GM12878 (cell line): ENCODE results near the gene CLEC16A. TPM values are rescaled to one million over a fixed set of nuclear protein-coding genes. Genes with fewer than 3 reads are reported as not detected.

ENCODE experiments used
- ATAC-seq: fragments of 200-7000 bp; cut with Tn5 transposase; 3 replicates; pipeline ENCODE4 v1.9.1; 2020; ENCODE audit warnings: mild to moderate bottlenecking, moderate library complexity
- BruUV-seq: library from RNA; stranded (reverse); fragments of 400-500 nt; replicated peaks from 2 replicates; lab custom pipeline; 2021; lab: Mats Ljungman, UMichigan
- CTCF ChIA-PET: fragments of 300-600 bp; sonication (Branson Sonifier 250); formaldehyde crosslinking; extraction: SDS; loops from one replicate; lab custom pipeline; 2021; ENCODE audit warnings: inconsistent platforms; lab: Yijun Ruan, JAX
- POLR2A ChIA-PET: fragments of 350-600 bp; formaldehyde crosslinking; extraction: SDS; loops from one replicate; lab custom pipeline; 2021; ENCODE audit warnings: inconsistent platforms; lab: Charles Lee
- RAD21 ChIA-PET: fragments of 300-600 bp; sonication (Branson Sonifier 250); formaldehyde crosslinking; loops from one replicate; lab custom pipeline; 2023; ENCODE audit warnings: antibody characterized with exemption; ENCODE audit not compliant: unreplicated experiment; lab: Charles Lee
- SMC1A ChIA-PET: fragments of 300-600 bp; sonication (Branson Sonifier 250); formaldehyde crosslinking; loops from one replicate; lab custom pipeline; 2023; ENCODE audit not compliant: unreplicated experiment, uncharacterized antibody; lab: Charles Lee
- DNase-seq: peaks from one replicate; pipeline ENCODE4 v3.0.0-alpha.2; 2011; ENCODE audit warnings: low read depth, low spot score
- FAIRE-seq: peaks from 3 replicates; lab custom pipeline; 2011; peaks lifted over from hg19 to GRCh38; lab: Jason Lieb, UNC
- H2AFZ ChIP-seq: 2 replicates; pipeline ENCODE4 v1.6.0; 2011; ENCODE audit warnings: low read depth, low read length, control low read depth; ENCODE audit not compliant: control insufficient read depth
- H3K27ac ChIP-seq: 2 replicates; pipeline ENCODE4 v1.5.1; 2011; ENCODE audit warnings: control low read depth; ENCODE audit not compliant: control insufficient read depth, insufficient read depth
- H3K27me3 ChIP-seq, 2 experiments: replicated peaks in 1 of 2; 2 replicates each; pipeline versions ENCODE4 v1.6.0 to v1.6.1; 2011; ENCODE audit warnings: low read length in 1 of 2; ENCODE audit not compliant: control insufficient read depth in 2 of 2, insufficient read depth in 2 of 2
- H3K36me3 ChIP-seq, 2 experiments: 2 replicates each; pipeline ENCODE4 v1.5.1; 2011; ENCODE audit warnings: low read length in 1 of 2; ENCODE audit not compliant: control insufficient read depth in 2 of 2, insufficient read depth in 2 of 2
- H3K4me1 ChIP-seq: 2 replicates; pipeline ENCODE4 v1.6.1; 2011; ENCODE audit warnings: mild to moderate bottlenecking, low read length, moderate library complexity, mixed read lengths; ENCODE audit not compliant: control insufficient read depth, insufficient read depth
- H3K4me2 ChIP-seq: 2 replicates; pipeline ENCODE4 v1.6.0; 2011; ENCODE audit warnings: control low read depth; ENCODE audit not compliant: control insufficient read depth, insufficient read depth
- H3K4me3 ChIP-seq: fragments of 200-600 bp; sonication (generic); 2 replicates; pipeline ENCODE4 v1.5.1; 2016
- H3K79me2 ChIP-seq: 2 replicates; pipeline ENCODE4 v1.6.0; 2011; ENCODE audit warnings: low read length; ENCODE audit not compliant: control insufficient read depth, insufficient read depth
- H3K9ac ChIP-seq: 2 replicates; pipeline ENCODE4 v1.8.0; 2011; ENCODE audit warnings: low read length, control low read depth, mixed read lengths; ENCODE audit not compliant: control insufficient read depth, insufficient read depth
- H3K9me3 ChIP-seq: replicated peaks from 3 replicates; pipeline ENCODE4 v1.5.1; 2011; ENCODE audit warnings: mild to moderate bottlenecking, low read length; ENCODE audit not compliant: control insufficient read depth, insufficient read depth
- H4K20me1 ChIP-seq: 2 replicates; pipeline ENCODE4 v1.6.0; 2011; ENCODE audit not compliant: control insufficient read depth, insufficient read depth
- CBX5 ChIP-seq: sonication (generic); IDR thresholded peaks from 2 replicates; pipeline ENCODE4 v1.6.1; 2016; ENCODE audit warnings: low read depth, moderate library complexity, mild to moderate bottlenecking, inconsistent platforms
- EP300 ChIP-seq, 2 experiments: fragments of 150-350 bp in 1 of 2; IDR thresholded peaks; 2 replicates each; pipeline ENCODE4 v1.6.1; 2011 to 2012; ENCODE audit warnings: low read depth in 2 of 2, low read length in 2 of 2, borderline replicate concordance in 1 of 2, improper control_type of control experiment in 1 of 2, inconsistent platforms in 1 of 2; ENCODE audit not compliant: control insufficient read depth in 1 of 2
- HDGF ChIP-seq: fragments of 450-650 bp; IDR thresholded peaks from 2 replicates; pipeline ENCODE4 v1.6.1; 2016; ENCODE audit warnings: antibody characterized with exemption
- RAD21 ChIP-seq: IDR thresholded peaks from 2 replicates; pipeline ENCODE4 v1.6.1; 2011; ENCODE audit warnings: mild to moderate bottlenecking, low read depth, low read length, moderate library complexity; ENCODE audit not compliant: insufficient read depth
- ZBED1 ChIP-seq: IDR thresholded peaks from 2 replicates; pipeline ENCODE4 v1.6.1; 2016; ENCODE audit warnings: borderline replicate concordance
- WGBS: methylation state at CpG from one replicate; pipeline ENCODE4 v1.1.6; 2016; ENCODE audit warnings: low lambda C conversion rate; ENCODE audit not compliant: insufficient replicate concordance, insufficient coverage; ENCODE audit errors: missing lambda C conversion rate; 5-methylcytosine and 5-hydroxymethylcytosine counted together
- in situ Hi-C: fragments of 300-500 bp; cut with MboI; formaldehyde crosslinking; loops from 9 replicates; pipeline ENCODE4 v1.14.3; 2018; ENCODE audit warnings: mixed read lengths
- intact Hi-C: fragments of 100-400 bp; cut with micrococcal nuclease; formaldehyde crosslinking; loops from one replicate; pipeline ENCODE4 v1.14.2; 2022; ENCODE audit not compliant: unreplicated experiment
- polyA plus RNA-seq, 11 experiments: library from polyadenylated mRNA; depleted of rRNA in 4 of 11; unstranded in 6 of 11; stranded (reverse) in 5 of 11; fragments of >200 nt; fragmentation: Nextera tagmentation in 4 of 11; fragmentation: Illumina TruSeq in 1 of 11; extraction: Ambion mirVana in 4 of 11; extraction: Trizol in 1 of 11; gene quantifications; 1 replicate in 1 of 11; 2 replicates in 10 of 11; pipeline versions ENCODE4 v1.2.1 to v1.2.3, GENCODE V29; 2011 to 2016; ENCODE audit warnings: inconsistent platforms in 2 of 11, missing spikeins in 2 of 11, low read depth in 1 of 11
- total RNA-seq, 4 experiments: library from RNA; depleted of rRNA in 3 of 4; stranded (reverse); fragments of >200 nt in 3 of 4; fragmentation: Illumina TruSeq in 1 of 4; extraction: Trizol in 1 of 4; gene quantifications; 2 replicates each; pipeline versions ENCODE4 v1.2.1 to v1.2.3, GENCODE V29; 2013 to 2021
- TF ChIP-seq, protein P1 (sequence below): fragments of 450-650 bp; IDR thresholded peaks from 2 replicates; pipeline ENCODE4 v1.6.1; 2016; ENCODE audit warnings: mild to moderate bottlenecking

The CLEC16A gene
- total and polyA plus RNA-seq, 10 of the 15 experiments (the other 5 are each of a cell fraction or from before 2014, with no cell fraction given): 1.5 to 28.8 (median 19.2) TPM

DNA sequence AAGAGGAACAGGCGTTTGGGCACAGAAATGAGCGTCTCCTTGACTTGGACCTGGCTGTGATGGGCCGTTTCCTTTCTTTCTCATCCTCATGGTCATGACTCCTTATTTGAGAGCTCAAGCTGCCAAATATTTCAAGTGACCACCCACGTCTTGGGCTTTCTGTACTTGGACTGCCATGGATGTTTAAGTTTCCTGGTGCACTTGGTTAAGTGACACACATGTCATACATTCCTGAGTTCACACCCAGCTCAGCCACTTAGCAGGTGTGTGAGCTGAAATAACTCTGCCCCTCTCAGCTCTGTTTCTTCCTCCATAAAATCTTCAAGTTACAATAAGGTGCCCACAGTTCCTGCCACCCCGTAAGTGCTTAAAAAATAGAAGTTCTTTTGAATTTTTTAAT, 114.5 kb downstream of the CLEC16A start:
- no peak for ATAC-seq
- Histone ChIP-seq H4K20me1 (no peaks in the 10 kb centered on the region), H3K9me3 (no peaks in the 10 kb centered on the region), H2AFZ (no peak overlapping the region)
- in situ Hi-C loops: no loop called here
- TF ChIP-seq RAD21 (no peak), EP300 (IDR thresholded peaks at IDR 0.05; ENCODE audit: borderline replicate concordance in 1 of 2, control insufficient read depth in 1 of 2, low read depth in 2 of 2, low read length in 2 of 2) (no peak), CBX5 (no peak), HDGF (no peak), ZBED1 (no peak)
- TF ChIP-seq, protein P1, sequence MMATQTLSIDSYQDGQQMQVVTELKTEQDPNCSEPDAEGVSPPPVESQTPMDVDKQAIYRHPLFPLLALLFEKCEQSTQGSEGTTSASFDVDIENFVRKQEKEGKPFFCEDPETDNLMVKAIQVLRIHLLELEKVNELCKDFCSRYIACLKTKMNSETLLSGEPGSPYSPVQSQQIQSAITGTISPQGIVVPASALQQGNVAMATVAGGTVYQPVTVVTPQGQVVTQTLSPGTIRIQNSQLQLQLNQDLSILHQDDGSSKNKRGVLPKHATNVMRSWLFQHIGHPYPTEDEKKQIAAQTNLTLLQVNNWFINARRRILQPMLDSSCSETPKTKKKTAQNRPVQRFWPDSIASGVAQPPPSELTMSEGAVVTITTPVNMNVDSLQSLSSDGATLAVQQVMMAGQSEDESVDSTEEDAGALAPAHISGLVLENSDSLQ: no peak
- TF ChIP-seq, all 136 proteins: peak for 0
- RAD21 ChIA-PET: interaction anchor here (0.8 to 1.2 kb wide), 2 partner anchors 36 to 298 kb away, joined by 3 read pairs; no protein-coding TSS in a partner anchor
- no TSS peak for BruUV-seq
- Histone ChIP-seq H3K79me2 (no peaks in the 10 kb centered on the region), H3K27me3 (no peaks in the 10 kb centered on the region), H3K9ac (no peak overlapping the region), H3K4me1 (peaks cover 5% of the 10 kb centered on the region; the same call in 1 of the 2 replicates), H3K4me3 (no peak overlapping the region), H3K27ac (no peak overlapping the region), H3K4me2 (no peak overlapping the region), H3K36me3 (peaks cover 4 to 6% of the 10 kb centered on the region in 2 experiments; a peak in 3 of 4 replicates)
- POLR2A ChIA-PET: interaction anchor here (2.5 kb wide), 1 partner anchor 10 kb away, joined by 8 read pairs; no protein-coding TSS in a partner anchor
- intact Hi-C loops: no loop called here
- SMC1A ChIA-PET: interaction anchor here (0.6 to 2.8 kb wide), 4 partner anchors 10 to 75 kb away, joined by 3 to 7 read pairs (median 3); no protein-coding TSS in a partner anchor
- CTCF ChIA-PET: no interaction called here
- WGBS: 75% methylated on average over 5 of the region's 5 CpGs
- no peak for FAIRE-seq
- DNase-seq: no peak
